K562 (cell line): Measurements from ENCODE around the gene BTBD1. TPM values are rescaled to one million over a fixed set of nuclear protein-coding genes. Genes with fewer than 3 reads are reported as not detected.

ENCODE experiments used
- ATAC-seq: fragments of 200-7000 bp; cut with Tn5 transposase; 3 replicates; pipeline ENCODE4 v1.9.1; 2020; ENCODE audit warnings: moderate library complexity
- BruUV-seq: library from RNA; stranded (reverse); fragments of 400-500 nt; replicated peaks from 2 replicates; lab custom pipeline; 2021; lab: Mats Ljungman, UMichigan
- CTCF ChIA-PET: fragments of 300-600 bp; formaldehyde crosslinking; extraction: SDS; loops from one replicate; lab custom pipeline; 2021; ENCODE audit warnings: low intra/inter-chr PET ratio; lab: Yijun Ruan, JAX
- POLR2A ChIA-PET: fragments of 300-600, 350-650 bp; sonication (Branson Sonifier 250); formaldehyde crosslinking; extraction: SDS; loops from one replicate; lab custom pipeline; 2021; ENCODE audit warnings: antibody characterized with exemption, inconsistent platforms; lab: Yijun Ruan, JAX
- DNase-seq, 4 experiments: peaks; one replicate each; pipeline versions ENCODE4 v3.0.0 to v3.0.0-alpha.2; 2011 to 2018; ENCODE audit warnings: low spot score in 3 of 4, mixed read lengths in 3 of 4; ENCODE audit errors: extremely low read depth in 1 of 4
- FAIRE-seq: peaks from 2 replicates; lab custom pipeline; 2011; peaks lifted over from hg19 to GRCh38; lab: Jason Lieb, UNC
- H2AFZ ChIP-seq: 2 replicates; pipeline ENCODE4 v1.6.0; 2011; ENCODE audit warnings: low read depth, low read length, control low read depth, inconsistent platforms
- H3K27ac ChIP-seq: fragments of 200-600 bp; 3 replicates; pipeline ENCODE4 v1.8.0; 2011; ENCODE audit warnings: low read depth, mild to moderate bottlenecking, control low read depth, inconsistent platforms, low read length, moderate library complexity, mixed read lengths; ENCODE audit errors: extremely low read depth
- H3K27me3 ChIP-seq, 2 experiments: fragments of 300-600 bp in 1 of 2; 2 replicates in 1 of 2; 3 replicates in 1 of 2; pipeline versions ENCODE4 v1.6.0 to v1.8.0; 2011; ENCODE audit warnings: inconsistent platforms in 2 of 2, low read length in 2 of 2, mild to moderate bottlenecking in 1 of 2, mixed read lengths in 1 of 2, moderate library complexity in 1 of 2; ENCODE audit not compliant: control insufficient read depth in 2 of 2, insufficient read depth in 2 of 2
- H3K36me3 ChIP-seq: fragments of 300-600 bp; 3 replicates; pipeline ENCODE4 v1.8.0; 2011; ENCODE audit warnings: mild to moderate bottlenecking, low read length, inconsistent platforms; ENCODE audit not compliant: control insufficient read depth, insufficient read depth
- H3K4me1 ChIP-seq, 2 experiments: fragments of 200-600 bp in 1 of 2; replicated peaks in 1 of 2; 2 replicates in 1 of 2; 3 replicates in 1 of 2; pipeline versions ENCODE4 v1.5.1 to v1.8.0; 2011; ENCODE audit warnings: inconsistent platforms in 2 of 2, low read length in 2 of 2, mild to moderate bottlenecking in 1 of 2, mixed read lengths in 1 of 2, moderate library complexity in 1 of 2; ENCODE audit not compliant: control insufficient read depth in 2 of 2, insufficient read depth in 2 of 2
- H3K4me2 ChIP-seq: 2 replicates; pipeline ENCODE4 v1.6.1; 2011; ENCODE audit warnings: low read length, control low read depth, inconsistent platforms, mixed read lengths; ENCODE audit not compliant: insufficient read depth
- H3K4me3 ChIP-seq: fragments of 200-600 bp; sonication (generic), shearing (Covaris generic); 2 replicates; pipeline ENCODE4 v1.5.1; 2016; ENCODE audit warnings: control low read depth, inconsistent platforms
- H3K79me2 ChIP-seq: fragments of 200-600 bp; 3 replicates; pipeline ENCODE4 v1.8.0; 2011; ENCODE audit warnings: low read length, inconsistent platforms; ENCODE audit not compliant: control insufficient read depth, insufficient read depth
- H3K9ac ChIP-seq, 2 experiments: 2 replicates each; pipeline versions ENCODE4 v1.6.0 to v1.6.1; 2011; ENCODE audit warnings: low read depth in 2 of 2, low read length in 2 of 2, control low read depth in 1 of 2, inconsistent platforms in 1 of 2, mild to moderate bottlenecking in 1 of 2, mixed read lengths in 1 of 2; ENCODE audit not compliant: insufficient read depth in 1 of 2
- H3K9me1 ChIP-seq: one replicate; pipeline ENCODE4 v1.6.0; 2011; ENCODE audit warnings: inconsistent platforms, mild to moderate bottlenecking, low read length, moderate library complexity; ENCODE audit not compliant: control insufficient read depth, insufficient read depth
- H3K9me3 ChIP-seq: replicated peaks from 2 replicates; pipeline ENCODE4 v1.5.1; 2011; ENCODE audit warnings: low read depth, low read length, inconsistent platforms; ENCODE audit not compliant: control insufficient read depth, insufficient read depth
- H4K20me1 ChIP-seq: replicated peaks from 2 replicates; pipeline ENCODE4 v1.6.1; 2011; ENCODE audit warnings: low read length, inconsistent platforms, mixed read lengths; ENCODE audit not compliant: control insufficient read depth, insufficient read depth
- CEBPB ChIP-seq: fragments of 450-650 bp; IDR thresholded peaks from 2 replicates; pipeline ENCODE4 v1.6.1; 2016; ENCODE audit warnings: missing genetic modification characterization, missing compliant biosample characterization
- CEBPG ChIP-seq, 3 experiments: fragments of 200-800 bp in 1 of 3; sonication (Bioruptor generic) in 1 of 3; sonication (generic) in 1 of 3; formaldehyde crosslinking in 1 of 3; IDR thresholded peaks in 2 of 3; conservative IDR thresholded peaks in 1 of 3; 2 replicates each; pipeline versions ENCODE4 v1.6.1 to v1.8.0; 2016 to 2022; ENCODE audit warnings: missing compliant biosample characterization in 2 of 3, missing genetic modification characterization in 2 of 3, mild to moderate bottlenecking in 1 of 3, missing genetic modification reagents in 1 of 3
- GABPA ChIP-seq: fragments of 200-800 bp; sonication (Bioruptor generic); conservative IDR thresholded peaks from 2 replicates; pipeline ENCODE4 v1.6.1; 2016; ENCODE audit warnings: low read depth, missing genetic modification characterization, missing compliant biosample characterization
- PREB ChIP-seq: sonication (generic); formaldehyde crosslinking; IDR thresholded peaks from 2 replicates; pipeline ENCODE4 v1.8.1; 2023; ENCODE audit warnings: mild to moderate bottlenecking, missing genetic modification reagents
- TEAD4 ChIP-seq, 2 experiments: sonication (generic) in 1 of 2; formaldehyde crosslinking in 1 of 2; IDR thresholded peaks; 2 replicates each; pipeline versions ENCODE4 v1.6.1 to v1.8.0; 2012 to 2022; ENCODE audit warnings: borderline replicate concordance in 1 of 2, inconsistent platforms in 1 of 2, low read length in 1 of 2, mild to moderate bottlenecking in 1 of 2, missing genetic modification reagents in 1 of 2
- YY1 ChIP-seq, 3 experiments: IDR thresholded peaks; 2 replicates each; pipeline ENCODE4 v1.6.1; 2011; ENCODE audit warnings: low read length in 2 of 3, mild to moderate bottlenecking in 2 of 3, moderate library complexity in 2 of 3, borderline replicate concordance in 1 of 3, control low read depth in 1 of 3, low read depth in 1 of 3; ENCODE audit not compliant: insufficient read depth in 3 of 3, insufficient replicate concordance in 2 of 3, control insufficient read depth in 1 of 3, insufficient read length in 1 of 3; ENCODE audit errors: extremely low read depth in 1 of 3
- WGBS: fragments of 100-300 bp; shearing (Covaris generic); methylation state at CpG from one replicate; pipeline ENCODE4 v1.1.6; 2016; ENCODE audit warnings: low coverage, mixed read lengths; ENCODE audit not compliant: insufficient coverage; ENCODE audit errors: missing lambda C conversion rate; 5-methylcytosine and 5-hydroxymethylcytosine counted together
- in situ Hi-C: fragments of 300-500 bp; cut with MboI; formaldehyde crosslinking; loops from 4 replicates; pipeline ENCODE4 v1.15.0; 2018; ENCODE audit warnings: inconsistent platforms, mixed read lengths
- intact Hi-C: fragments of 100-400 bp; cut with micrococcal nuclease; formaldehyde crosslinking; loops from 2 replicates; pipeline ENCODE4 v1.14.2; 2022
- polyA plus RNA-seq, 8 experiments: library from polyadenylated mRNA; depleted of rRNA in 4 of 8; stranded (reverse) in 5 of 8; unstranded in 3 of 8; fragments of >200 nt; fragmentation: Nextera tagmentation in 2 of 8; fragmentation: Illumina TruSeq in 1 of 8; extraction: Ambion mirVana in 2 of 8; extraction: Trizol in 1 of 8; gene quantifications; 2 replicates each; pipeline versions ENCODE4 v1.2.1 to v1.2.3, GENCODE V29; 2011 to 2014; ENCODE audit warnings: inconsistent platforms in 1 of 8, missing spikeins in 1 of 8
- total RNA-seq, 7 experiments: library from RNA; depleted of rRNA in 6 of 7; stranded (reverse); fragments of >200 nt in 6 of 7; fragmentation: Illumina TruSeq in 2 of 7; extraction: Trizol in 2 of 7; gene quantifications; 2 replicates each; pipeline versions ENCODE4 v1.2.1 to v1.2.3, GENCODE V29; 2011 to 2021; ENCODE audit warnings: low replicate concordance in 1 of 7

BTBD1 gene
- total and polyA plus RNA-seq, 9 of the 15 experiments (the other 6 are each of a cell fraction or from before 2014, with no cell fraction given): 19.4 to 106 (median 90.4) TPM

- CTCF ChIA-PET: no interaction called here
- FAIRE-seq (no peak), ATAC-seq (0 out of 3 replicates have a peak, but pooled peaks have one; percentile 26), DNase-seq (no peak)
- Histone ChIP-seq H2AFZ (no peak overlapping the region), H3K4me2 (no peak overlapping the region), H3K36me3 (no peaks in the 10 kb centered on the region), H3K9ac (no peak overlapping the region), H4K20me1 (no peaks in the 10 kb centered on the region), H3K27me3 (peaks cover 8 to 21% of the 10 kb centered on the region in 2 experiments; a peak in 4 of 5 replicates), H3K4me3 (no peak overlapping the region), H3K27ac (no peak overlapping the region), H3K79me2 (no peaks in the 10 kb centered on the region), H3K4me1 (no peaks in the 10 kb centered on the region), H3K9me1 (no peaks in the 10 kb centered on the region), H3K9me3 (no peaks in the 10 kb centered on the region)
- TF ChIP-seq TEAD4 (IDR thresholded peaks at IDR 0.05; ENCODE audit: low read length) (peak; percentile 15; the same call in 1 of the 2 replicates), TEAD4 (CRISPR knock-in tag; IDR thresholded peaks at IDR 0.05; ENCODE audit: borderline replicate concordance) (no peak), YY1 (IDR thresholded peaks at IDR 0.05; ENCODE audit: borderline replicate concordance in 1 of 3, control insufficient read depth in 1 of 3, extremely low read depth in 1 of 3, insufficient read depth in 3 of 3, insufficient read length in 1 of 3, insufficient replicate concordance in 2 of 3, low read depth in 1 of 3, low read length in 2 of 3) (peak in 1 of 3 experiments; percentile 46), CEBPB (tag) (peak; percentile 72), GABPA (no peak), CEBPG (CRISPR knock-in tag; IDR thresholded peaks at IDR 0.05) (0 out of 2 replicates have a peak, but pooled peaks have one; percentile 40), CEBPG (tag; conservative IDR thresholded peaks at IDR 0.05 in 1 of 2, IDR thresholded peaks at IDR 0.05 in 1 of 2) (peak; percentile 79 to 80), PREB (CRISPR knock-in tag) (no peak)
- intact Hi-C loops: no loop called here
- POLR2A ChIA-PET: no interaction called here
- in situ Hi-C loops: no loop called here
- WGBS: 9% methylated on average over 4 of the region's 4 CpGs
- no TSS peak for BruUV-seq
Observed at GRCh38 chr15:82968066-82968465, 99.0 kb downstream of the BTBD1 start.
